Stimulated activated CD8-positive, alpha-beta memory T cell treated with anti-CD3 and anti-CD28 coated beads, Interleukin-4, amount 100 ng/mL, for 1 hour (primary cell): ENCODE measurements around the gene MAD2L2.
A peak's percentile ranks its signal among the peaks of the same experiment; 100 is the strongest.

Experiments used
- DNase-seq, 2 donors: peaks; one replicate each; pipeline ENCODE4 v3.0.0-alpha.2; 2020; ENCODE audit warnings: low read depth in 2 of 2, low spot score in 1 of 2

The MAD2L2 gene

DNA sequence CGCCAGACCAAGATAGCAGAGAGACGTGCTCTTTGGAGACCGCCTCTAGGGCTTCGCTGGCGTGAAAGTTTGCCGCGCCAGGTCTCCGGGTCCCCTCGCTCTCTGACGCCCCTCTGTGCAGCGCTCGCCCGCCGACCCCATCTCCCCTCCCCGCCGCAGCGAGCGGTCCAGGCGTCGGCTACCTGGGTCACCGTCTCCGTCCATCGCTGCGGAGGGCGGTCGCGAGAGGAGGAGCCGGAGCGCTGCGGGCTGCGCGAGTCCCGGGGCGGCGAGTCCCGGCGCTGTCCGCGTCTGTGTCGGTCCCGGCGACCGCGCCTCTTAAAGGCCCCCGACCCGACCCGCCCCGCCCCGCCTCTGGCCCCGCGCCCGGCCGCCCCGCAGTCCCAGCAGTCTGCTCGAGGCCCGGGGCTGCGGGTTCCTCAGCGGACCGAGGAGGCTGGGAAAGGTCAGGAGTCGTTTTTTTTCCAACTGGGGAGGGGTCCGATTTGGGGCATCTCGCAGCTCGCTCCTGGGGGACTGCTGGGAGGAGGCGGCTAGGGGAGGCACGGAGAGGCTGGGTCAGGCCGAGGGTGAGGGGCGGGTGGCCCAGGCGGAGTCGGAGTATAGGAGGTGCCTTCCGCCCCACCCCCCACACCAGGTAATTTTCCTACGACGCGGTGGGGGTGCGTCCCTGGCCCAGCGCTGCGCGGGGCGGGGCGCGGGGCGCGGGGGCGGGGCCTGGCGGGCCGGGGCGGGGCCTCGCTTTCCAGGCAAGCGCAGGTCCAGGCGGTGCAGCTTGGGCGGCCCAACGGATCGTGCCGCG, 26.6 kb downstream of the MAD2L2 start, which contains the start of the genes FBXO2 and FBXO44:
TSS of gene FBXO2 (minus strand) at position 293 of the 802 bp plus-strand sequence. CDS start at position 204, 89 bp downstream.
TSS of gene FBXO44 (plus strand) at position 741 of the 802 bp plus-strand sequence. CDS start 959 bp downstream, outside the sequence.
- DNase-seq, result peak; percentile 42

DNA sequence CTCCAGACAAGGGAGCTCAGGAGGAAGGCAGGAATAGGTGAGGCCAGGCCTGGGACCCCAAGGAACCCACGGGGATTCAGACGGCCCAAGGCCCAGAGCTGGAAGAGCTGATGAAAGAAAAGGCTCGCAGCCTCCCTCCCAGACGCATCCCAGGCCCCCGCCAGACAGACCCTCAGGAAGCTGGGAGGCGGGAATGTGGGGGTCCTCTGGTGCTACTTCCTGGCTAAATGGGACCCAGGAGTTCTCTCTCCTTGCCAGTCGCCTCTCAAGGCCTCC, 27.1 kb downstream of the MAD2L2 start:
- DNase-seq, result no peak

DNA sequence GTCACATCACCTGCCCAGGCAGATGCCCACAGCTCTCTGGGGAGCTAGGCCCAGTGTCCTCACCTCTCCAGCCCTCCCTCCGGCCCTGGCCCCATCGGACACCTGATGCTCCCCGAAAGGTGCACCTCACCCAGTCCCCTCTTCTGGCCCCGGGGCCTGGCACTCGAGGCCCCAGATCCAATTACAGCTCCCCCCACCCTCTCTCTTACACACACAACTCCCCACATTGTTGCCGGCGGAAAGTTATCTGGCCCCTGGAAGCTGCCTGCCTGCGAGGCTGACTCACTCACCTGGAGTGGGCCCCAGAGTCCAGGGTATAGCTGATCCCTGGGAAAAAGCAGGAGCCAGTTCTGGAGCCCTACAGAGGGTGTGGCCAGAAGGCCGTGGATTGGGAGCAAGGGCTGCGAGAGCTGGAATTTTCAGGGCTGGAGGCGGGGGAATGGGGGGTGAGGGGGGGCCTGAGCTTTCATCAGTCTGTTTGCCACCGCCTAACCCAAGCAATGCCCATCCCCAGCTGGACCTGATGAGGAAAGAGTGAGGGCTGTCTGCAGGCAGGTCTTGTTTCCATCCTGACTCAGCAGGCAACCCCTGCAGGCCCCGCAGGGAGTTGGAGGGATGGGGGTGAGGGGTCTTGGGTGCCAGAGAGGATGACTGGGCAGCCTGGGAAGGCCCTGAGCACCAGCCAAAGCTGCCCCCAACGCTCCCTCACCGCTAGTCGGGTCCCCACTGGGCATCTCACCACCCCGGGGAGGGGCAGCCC, 27.7 kb downstream of the MAD2L2 start:
- DNase-seq, result no peak

DNA sequence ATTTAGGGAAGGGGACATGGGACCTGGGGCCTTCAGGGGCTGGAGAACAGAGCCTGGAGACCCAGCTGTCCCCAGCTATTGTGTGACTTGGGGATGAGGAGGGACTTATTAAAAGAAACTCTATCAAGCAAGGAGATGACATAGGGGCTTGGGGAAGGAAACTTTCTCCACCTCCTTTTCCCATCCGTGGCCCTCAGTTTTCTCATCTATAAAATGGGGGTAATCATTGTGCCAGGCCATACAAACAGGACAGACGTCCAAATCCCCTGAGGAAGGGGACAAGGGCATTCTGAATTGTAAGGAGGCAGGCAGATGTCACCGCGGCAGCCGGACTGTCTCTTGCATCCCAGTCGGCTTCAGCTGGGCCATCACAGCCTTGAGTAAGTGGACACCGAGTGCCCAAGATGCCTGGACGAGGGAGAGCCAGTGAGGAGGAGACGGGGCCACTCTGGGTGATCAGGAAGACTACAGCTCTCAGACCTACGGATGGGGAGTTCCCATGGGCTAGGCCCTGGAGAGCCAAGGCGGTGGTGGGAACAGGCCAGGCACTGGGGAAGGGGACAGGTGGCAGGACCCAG, 28.7 kb downstream of the MAD2L2 start:
- DNase-seq, result no peak

DNA sequence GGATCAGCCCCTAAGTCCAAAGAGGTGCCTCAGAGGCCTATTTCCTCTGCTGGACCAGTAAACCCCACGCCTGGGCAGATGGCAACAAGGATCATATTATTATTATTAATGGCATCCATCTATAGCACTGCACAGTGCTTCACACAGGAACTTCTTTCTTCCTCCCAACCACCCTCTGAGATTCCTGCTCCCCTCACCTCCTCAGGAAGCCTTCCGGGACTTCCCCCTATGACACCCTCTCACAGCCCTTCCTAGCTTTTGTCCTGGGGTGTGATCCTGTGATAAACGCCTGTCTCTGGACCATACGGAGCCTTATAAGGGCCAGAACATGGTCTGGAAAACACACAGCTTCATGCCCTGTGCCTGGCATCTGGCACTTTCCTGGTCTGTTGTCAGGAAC, 29.9 kb downstream of the MAD2L2 start:
- DNase-seq, result no peak

DNA sequence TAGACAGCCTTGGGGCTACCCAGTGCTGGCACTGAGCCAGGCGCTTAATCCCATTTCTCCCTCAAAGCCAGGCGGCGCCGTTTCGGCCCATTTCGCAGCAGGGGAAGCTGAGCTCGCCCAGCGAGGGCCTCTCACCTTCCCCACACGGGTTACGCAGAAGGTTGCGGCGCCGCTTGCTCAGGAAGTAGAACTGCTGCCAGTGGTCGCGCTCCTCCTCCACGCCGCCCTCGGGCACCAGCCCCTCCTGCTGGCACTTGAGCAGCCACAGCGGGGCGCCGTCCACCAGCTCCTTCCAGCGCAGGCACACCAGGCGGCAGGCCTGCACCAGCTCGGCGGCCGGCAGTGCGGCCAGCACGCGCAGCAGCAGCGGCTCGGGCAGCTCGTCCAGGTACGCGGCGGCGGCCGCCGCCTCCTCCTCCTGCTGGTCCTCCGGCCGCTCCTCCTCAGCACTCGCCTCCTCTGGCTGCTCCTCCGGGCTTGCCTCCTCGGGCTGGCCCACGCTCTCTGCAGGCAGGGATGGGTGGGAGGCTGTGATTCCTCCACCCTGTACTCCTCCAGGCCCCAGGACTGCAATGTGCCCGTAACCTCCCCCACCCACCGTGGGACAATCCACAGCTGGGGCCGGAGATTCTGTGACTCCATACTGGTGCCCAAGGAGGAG, 30.5 kb downstream of the MAD2L2 start:
- DNase-seq, result peak; percentile 57 to 64

DNA sequence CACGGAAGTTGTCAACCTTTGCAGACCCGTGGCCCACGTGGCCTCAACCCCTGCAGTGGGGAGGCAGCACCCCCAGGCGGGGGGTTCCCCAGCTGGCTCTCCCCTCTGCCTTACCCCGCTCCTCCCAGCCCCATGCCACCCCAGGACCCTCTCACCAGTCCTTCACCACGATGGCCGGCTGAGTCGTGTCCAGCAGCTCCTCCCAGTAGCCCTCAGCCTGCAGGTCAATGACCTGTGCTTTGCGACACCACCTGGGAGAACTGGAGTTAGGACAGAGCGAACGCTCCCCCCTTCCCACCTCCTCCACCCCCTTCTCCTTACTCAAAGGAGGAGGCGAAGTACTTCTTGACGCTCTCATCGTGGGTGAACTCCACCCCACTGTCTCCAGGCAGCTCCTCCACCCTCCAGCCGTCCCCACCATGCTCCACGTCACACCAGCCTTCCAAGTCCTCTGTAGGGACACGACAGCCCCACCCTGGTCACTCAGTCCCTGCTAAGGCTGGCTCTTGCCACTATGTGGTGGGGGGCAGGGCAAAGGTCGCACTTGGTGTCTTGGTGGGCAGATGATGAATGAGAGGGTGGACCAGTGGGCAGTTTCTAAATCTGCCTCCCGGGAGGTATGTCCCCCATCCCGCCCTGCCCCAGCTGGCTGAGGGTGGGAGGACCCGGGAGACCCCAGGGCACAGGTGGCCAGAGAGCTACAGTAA, 31.2 kb downstream of the MAD2L2 start:
- DNase-seq, result no peak

DNA sequence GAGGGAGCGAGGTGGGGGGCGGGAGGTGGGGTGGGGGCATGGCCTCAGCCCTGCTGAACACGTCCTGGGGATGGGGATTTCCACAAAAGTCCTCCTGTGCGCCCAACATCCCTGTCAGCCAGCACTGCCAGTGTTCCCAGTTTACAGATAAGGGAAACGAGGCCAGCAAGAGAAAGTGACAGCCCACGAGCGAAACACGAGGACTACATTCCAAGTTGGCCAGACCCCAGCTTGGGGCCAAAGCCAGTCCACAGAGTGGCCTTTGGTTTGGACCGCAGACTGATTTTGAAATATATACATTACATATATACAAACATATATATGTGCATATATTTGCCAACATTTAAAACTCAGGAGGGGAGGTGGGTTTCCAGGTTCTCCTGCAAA, 31.7 kb downstream of the MAD2L2 start:
- no peak for DNase-seq

DNA sequence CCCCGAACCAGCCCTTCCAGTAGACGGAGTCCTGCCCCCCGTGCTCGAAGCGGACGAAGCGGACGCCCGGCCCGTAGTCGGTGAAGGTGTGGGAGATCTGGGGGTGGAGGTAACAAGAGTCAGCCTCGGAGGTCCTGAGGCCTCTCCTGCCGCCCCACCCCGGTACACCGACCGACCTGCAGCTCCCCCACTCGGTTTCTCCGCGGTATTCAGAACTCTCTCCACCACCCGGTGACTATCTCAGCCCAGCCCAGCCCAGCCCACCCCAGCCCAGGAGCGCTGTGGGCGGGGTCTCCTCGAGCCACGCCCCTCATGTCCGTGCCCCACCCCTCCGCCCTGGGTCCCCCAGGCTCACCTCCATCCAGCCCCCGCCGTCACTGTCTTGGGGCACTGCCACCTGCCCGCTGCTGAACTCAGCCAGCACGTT, 32.2 kb downstream of the MAD2L2 start:
- no peak for DNase-seq

DNA sequence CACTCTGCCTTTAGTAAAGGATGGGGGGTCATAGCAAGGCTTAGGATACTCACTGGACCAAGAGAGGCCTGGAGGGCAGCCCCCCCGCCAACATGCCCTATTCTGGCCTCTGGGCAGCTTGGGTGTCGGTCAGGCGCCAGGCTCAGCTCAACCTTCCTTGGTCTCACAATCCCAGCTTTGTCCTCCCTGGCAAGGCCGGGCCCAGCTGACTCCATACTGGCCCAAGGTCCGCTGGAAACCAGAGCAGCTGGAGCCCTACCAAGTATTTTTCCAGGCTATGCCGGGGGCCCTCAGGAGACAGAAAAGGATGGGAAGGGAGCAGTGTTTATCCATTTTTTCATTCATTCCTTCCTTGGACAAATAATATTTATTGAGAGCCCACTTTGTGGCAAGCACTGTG, 32.9 kb downstream of the MAD2L2 start:
- no peak for DNase-seq

DNA sequence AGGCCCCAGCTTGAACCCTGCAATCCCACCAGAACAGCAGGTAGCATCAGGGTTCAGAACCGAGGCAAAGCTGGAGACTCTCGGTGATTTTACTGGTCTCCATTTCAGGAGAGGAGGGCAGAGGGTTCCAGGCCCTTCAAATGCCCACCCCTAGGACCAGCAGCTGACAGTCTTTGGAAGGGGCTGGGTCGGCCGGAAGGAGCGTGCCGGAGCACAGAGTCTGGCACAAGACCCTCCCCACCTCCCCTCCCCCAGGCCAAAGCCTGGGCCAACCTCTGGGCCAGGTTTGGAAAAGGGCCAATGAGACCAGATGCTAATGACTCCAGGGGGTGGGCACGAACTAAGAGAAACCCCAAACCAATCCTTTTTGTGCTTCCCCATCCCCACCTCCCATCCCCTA, 33.6 kb downstream of the MAD2L2 start:
- no peak for DNase-seq

DNA sequence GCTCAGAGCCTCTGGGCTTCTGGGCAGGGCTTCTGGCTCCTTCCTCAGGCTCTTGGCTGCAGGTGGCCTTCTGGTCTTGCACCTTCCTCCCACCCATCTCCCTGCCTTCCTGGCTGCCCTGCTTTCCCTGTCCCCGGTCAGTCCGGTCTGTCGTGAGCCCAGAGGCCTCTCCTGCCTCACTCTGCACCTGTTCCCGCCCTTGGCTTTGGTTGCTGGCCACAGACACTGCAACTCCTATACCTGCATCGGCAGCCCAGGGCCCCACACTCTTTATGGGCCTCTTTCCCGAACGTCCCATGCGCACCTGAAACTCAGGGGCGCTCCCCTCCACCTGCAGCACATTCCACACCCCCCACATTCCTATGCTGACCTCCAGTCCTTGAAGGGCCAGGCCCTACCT, 34.6 kb downstream of the MAD2L2 start:
- no peak for DNase-seq

DNA sequence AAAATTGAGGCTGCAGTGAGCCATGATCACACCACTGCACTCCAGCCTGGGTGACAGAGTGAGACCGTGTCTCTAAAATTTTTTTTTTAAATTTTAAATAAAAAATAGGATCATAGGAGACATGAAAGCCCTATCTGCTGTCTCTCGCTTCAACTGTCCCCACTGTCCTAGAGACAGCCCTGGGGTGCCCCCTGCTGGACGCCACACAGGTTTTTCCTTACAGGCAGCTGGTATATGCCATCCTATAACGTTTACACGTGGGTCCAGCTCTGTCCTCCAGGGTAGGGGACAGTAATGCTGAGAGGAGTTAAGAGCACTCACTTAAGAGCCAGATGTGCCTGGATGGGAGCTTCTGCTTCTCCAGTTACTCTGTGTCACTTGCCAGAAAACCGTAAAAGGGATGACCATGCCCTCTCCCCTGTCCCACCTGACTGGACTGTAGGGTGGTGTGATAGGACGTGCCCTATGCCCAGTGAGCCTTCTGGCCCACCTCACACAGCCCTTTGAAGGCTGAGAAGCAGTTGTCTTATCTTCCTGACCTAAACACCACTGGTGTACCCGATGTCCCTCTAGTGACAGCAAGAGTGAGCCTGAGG, 35.2 kb downstream of the MAD2L2 start:
- peak; percentile 41 to 65 for DNase-seq

DNA sequence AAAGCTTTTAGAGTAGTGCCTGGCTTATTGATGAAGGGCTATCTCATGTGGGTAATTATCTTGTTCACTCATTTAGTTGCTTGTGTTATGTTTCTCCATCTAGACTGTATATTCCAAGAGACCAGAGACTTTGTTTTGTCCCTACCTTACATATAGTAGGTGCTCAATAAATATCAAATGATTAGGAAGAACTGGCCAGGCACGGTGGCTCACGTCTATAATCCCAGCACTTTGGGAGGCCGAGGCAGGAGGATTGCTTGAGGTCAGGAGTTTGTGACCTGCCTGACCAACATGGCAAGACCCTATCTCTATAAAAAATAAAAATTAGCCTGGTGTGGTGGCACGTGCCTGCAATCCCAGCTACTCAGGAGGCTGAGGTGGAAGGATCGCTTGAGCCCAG, 35.7 kb downstream of the MAD2L2 start:
- no peak for DNase-seq

DNA sequence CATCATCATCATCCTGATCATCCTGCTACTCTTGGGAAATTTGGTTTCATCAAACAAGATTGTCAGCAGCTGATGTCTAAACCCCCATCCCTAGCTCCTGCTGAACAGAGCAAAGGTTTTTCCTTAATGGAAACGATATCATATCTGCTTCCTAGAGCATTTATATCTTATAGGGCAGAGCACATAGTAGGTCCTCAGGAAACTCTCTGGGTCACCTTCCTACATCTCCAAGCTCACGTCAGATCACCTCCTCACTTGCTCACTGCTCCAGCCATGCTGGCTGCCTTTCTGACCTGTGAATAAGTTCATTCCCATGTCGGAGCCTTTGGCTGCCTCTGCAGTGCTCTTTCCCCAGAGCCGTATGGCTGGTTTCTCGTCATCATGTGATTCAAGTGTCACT, 37.2 kb downstream of the MAD2L2 start:
- no peak for DNase-seq

DNA sequence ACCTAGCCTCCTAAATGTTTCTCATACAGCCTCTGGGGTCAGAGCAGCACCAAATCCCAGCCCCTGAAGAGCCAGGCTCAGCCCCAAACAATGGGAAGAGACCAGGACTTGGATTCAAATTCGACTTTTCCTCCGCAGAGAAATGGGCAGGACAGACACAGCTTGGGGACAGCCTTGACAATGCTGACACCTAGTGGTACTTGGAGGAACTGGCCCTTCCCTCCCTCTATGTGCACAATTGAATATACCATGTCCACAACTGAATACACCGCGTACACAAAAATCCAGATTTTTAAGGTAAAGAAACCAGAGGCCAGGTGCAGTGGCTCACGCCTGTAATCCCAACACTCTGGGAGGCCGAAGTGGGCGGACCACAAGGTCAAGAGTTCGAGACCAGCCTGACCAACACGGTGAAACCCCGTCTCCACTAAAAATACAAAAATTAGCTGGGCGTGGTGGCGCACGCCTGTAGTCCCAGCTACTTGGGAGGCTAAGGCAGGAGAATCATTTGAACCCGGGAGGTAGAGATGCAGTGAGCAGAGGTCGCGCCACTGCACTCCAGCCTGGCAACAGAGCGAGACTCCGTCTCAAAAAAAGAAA, 38.4 kb downstream of the MAD2L2 start:
- DNase-seq, result peak in 1 of 2 donors; percentile 42

DNA sequence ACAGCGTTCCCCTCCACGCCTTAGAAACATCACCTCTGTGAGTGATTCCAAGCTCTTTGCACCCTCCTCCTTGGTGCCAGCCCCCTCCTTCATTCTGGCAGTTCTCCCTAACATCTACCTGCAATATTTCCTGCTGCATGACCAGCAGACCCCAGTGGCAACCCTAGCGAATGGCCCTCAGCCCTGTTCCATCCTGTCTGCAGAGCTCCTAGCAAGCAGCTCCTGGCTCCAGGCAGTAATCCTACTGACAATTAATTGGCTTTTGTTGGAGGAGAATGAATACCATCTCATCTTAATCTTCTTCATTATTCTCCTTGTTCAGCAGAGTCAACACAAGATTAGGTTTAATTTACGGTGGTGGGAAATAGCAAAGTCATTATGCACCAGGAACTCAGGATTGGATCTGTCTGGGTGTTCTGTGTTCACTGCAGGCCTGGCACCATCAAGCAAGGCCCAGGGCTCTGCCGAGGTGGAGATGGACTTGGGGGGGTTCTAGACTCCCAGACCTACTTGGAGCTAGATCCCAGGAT, 39.1 kb downstream of the MAD2L2 start:
- no peak for DNase-seq

DNA sequence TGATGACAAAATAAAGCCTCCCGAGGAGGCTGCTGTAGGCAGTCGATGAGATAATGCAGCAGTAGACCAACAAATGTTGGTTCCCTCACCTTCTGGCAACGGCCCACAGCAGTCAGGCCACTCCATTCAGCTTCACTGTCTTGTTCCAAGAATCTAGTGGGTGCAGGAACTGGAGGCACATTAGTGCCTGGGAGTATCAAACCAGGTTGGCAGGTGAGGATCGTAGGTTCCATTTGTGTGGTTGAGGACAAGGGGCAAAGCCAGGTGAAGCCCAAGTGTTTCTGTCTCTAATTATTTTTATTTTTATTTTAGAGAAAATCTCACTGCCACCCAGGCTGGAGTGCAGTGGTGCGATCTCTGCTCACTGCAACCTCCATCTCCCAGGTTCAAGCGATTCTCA, 40.0 kb downstream of the MAD2L2 start:
- no peak for DNase-seq

DNA sequence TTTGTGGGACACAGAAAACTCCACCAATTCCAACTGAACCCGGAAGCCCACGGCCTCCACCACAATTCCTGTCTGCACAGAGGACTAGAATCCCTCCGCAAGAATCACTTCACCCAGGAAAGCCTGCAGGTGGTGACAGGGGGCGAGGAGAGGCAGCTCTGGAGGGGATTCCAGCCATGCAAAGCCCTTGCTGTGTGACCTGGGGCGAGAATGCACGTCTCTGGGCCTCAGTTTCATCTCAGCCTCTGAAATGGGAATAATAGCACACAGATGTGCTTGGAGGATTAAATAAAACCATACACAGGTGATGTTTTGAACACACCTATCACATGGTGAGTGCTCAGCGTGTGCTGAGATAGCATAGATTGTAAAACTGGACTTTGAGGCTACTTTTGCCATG, 40.8 kb downstream of the MAD2L2 start:
- no peak for DNase-seq

DNA sequence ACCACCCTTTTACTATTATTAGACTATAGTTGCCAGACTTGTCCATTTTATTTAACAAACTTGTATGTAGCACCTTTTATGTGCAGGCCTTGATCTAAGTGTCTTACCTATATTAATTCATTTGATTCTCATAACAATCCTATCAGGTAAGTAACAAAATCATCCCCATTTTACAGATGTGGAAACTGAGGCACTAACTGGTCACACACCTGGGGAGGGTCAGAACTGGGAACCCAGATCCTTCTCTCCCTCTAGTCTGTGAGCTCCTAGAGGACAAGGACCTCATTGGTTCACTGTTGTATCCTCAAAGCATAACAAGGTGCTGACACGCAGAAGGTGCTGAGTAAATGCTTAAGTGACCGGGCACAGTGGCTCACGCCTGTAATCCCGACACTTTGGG, 41.6 kb downstream of the MAD2L2 start:
- no peak for DNase-seq
